Natural killer cell (primary cell): ENCODE results near the gene ZC3H7B. TPM values are rescaled to one million over a fixed set of nuclear protein-coding genes. Genes with fewer than 3 reads are reported as not detected.

Source experiments
- ATAC-seq, 3 donors: fragments of 150-1000 bp in 2 of 3; fragments of 200-7000 bp in 1 of 3; cut with Tn5 transposase; 1 replicate in 1 of 3; 2 replicates in 2 of 3; pipeline ENCODE4 v1.10.0; 2021; ENCODE audit warnings: mild to moderate bottlenecking in 2 of 3, moderate library complexity in 2 of 3
- DNase-seq, 2 donors: peaks; one replicate each; pipeline versions ENCODE4 v3.0.0 to v3.0.0-alpha.2; 2013 to 2021; ENCODE audit warnings: mixed read lengths in 1 of 2
- H3K27ac ChIP-seq: one replicate; pipeline ENCODE4 v1.5.1; 2013; ENCODE audit warnings: mild to moderate bottlenecking, low read length
- H3K27me3 ChIP-seq: one replicate; pipeline ENCODE4 v1.6.1; 2013; ENCODE audit warnings: low read length; ENCODE audit not compliant: control insufficient read depth, insufficient read depth
- H3K36me3 ChIP-seq: one replicate; pipeline ENCODE4 v1.6.1; 2013; ENCODE audit warnings: low read length; ENCODE audit not compliant: control insufficient read depth, insufficient read depth
- H3K4me1 ChIP-seq: one replicate; pipeline ENCODE4 v1.6.1; 2013; ENCODE audit warnings: low read length; ENCODE audit not compliant: control insufficient read depth, insufficient read depth
- H3K4me3 ChIP-seq: one replicate; pipeline ENCODE4 v1.5.1; 2013; ENCODE audit warnings: low read length
- H3K9me3 ChIP-seq: one replicate; pipeline ENCODE4 v1.6.1; 2013; ENCODE audit warnings: low read length; ENCODE audit not compliant: control insufficient read depth, insufficient read depth
- H3K27ac Mint-ChIP-seq, 2 donors: one replicate each; pipeline ENCODE4 v1.8.0; 2022; ENCODE audit warnings: mild to moderate bottlenecking in 2 of 2, mixed read lengths in 2 of 2, moderate library complexity in 1 of 2
- H3K27me3 Mint-ChIP-seq, 2 donors: one replicate each; pipeline ENCODE4 v1.8.0; 2022; ENCODE audit warnings: low read depth in 2 of 2, mixed read lengths in 2 of 2
- H3K36me3 Mint-ChIP-seq: one replicate; pipeline ENCODE4 v1.8.0; 2022; ENCODE audit warnings: mixed read lengths
- H3K4me1 Mint-ChIP-seq, 2 donors: one replicate each; pipeline ENCODE4 v1.8.0; 2022; ENCODE audit warnings: mixed read lengths in 2 of 2
- H3K4me3 Mint-ChIP-seq: one replicate; pipeline ENCODE4 v1.8.0; 2022; ENCODE audit warnings: mild to moderate bottlenecking, moderate library complexity, mixed read lengths
- H3K9me3 Mint-ChIP-seq, 2 donors: one replicate each; pipeline ENCODE4 v1.8.0; 2022; ENCODE audit warnings: mixed read lengths in 2 of 2
- WGBS: methylation state at CpG from one replicate; pipeline ENCODE4 v1.1.7; 2013; ENCODE audit warnings: missing lambda C conversion rate; ENCODE audit not compliant: insufficient coverage; 5-methylcytosine and 5-hydroxymethylcytosine counted together
- intact Hi-C: fragments of 100-400 bp; cut with micrococcal nuclease; formaldehyde crosslinking; loops from one replicate; pipeline ENCODE4 v1.14.2; 2022
- total RNA-seq, 4 donors: library from RNA; stranded (reverse); fragments of 120-200 nt in 1 of 4; gene quantifications; one replicate each; pipeline versions ENCODE4 v1.2.3 to v1.2.4, GENCODE V29; 2013 to 2022
- TF ChIP-seq, protein P1 (sequence below): fragments of 200-600 bp; IDR thresholded peaks from one replicate; pipeline ENCODE4 v1.8.0; 2022; ENCODE audit warnings: antibody characterized with exemption

The ZC3H7B gene
- total RNA-seq, 3 donors from 2014 or later (not counting 1 experiment from before 2014, with no cell fraction given): 33.9 to 40.3 (median 38.3) TPM

- intact Hi-C loops: no loop called here
- TF ChIP-seq, protein P1, sequence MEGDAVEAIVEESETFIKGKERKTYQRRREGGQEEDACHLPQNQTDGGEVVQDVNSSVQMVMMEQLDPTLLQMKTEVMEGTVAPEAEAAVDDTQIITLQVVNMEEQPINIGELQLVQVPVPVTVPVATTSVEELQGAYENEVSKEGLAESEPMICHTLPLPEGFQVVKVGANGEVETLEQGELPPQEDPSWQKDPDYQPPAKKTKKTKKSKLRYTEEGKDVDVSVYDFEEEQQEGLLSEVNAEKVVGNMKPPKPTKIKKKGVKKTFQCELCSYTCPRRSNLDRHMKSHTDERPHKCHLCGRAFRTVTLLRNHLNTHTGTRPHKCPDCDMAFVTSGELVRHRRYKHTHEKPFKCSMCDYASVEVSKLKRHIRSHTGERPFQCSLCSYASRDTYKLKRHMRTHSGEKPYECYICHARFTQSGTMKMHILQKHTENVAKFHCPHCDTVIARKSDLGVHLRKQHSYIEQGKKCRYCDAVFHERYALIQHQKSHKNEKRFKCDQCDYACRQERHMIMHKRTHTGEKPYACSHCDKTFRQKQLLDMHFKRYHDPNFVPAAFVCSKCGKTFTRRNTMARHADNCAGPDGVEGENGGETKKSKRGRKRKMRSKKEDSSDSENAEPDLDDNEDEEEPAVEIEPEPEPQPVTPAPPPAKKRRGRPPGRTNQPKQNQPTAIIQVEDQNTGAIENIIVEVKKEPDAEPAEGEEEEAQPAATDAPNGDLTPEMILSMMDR: no peak
- DNase-seq (no peak), ATAC-seq (no peak)
- H3K27ac ChIP-seq: no peak overlapping the region
- H3K4me3 ChIP-seq: no peak overlapping the region
- no peaks in the 10 kb centered on the region for H3K27me3 ChIP-seq
- Mint-ChIP-seq H3K4me3 (no peak overlapping the region), H3K27me3 (no peaks in the 10 kb centered on the region), H3K4me1 (no peaks in the 10 kb centered on the region), H3K27ac (no peak overlapping the region), H3K36me3 (no peaks in the 10 kb centered on the region), H3K9me3 (no peaks in the 10 kb centered on the region)
- no peaks in the 10 kb centered on the region for H3K4me1 ChIP-seq
- H3K9me3 ChIP-seq: no peaks in the 10 kb centered on the region
- H3K36me3 ChIP-seq: peaks cover 80% of the 10 kb centered on the region
- 98% methylated on average over 5 of the region's 5 CpGs for WGBS
These were observed 49.7 kb downstream of the ZC3H7B start for GRCh38 chr22:41351011-41351410.

- no peaks in the 10 kb centered on the region for H3K27me3 Mint-ChIP-seq
- H3K36me3 Mint-ChIP-seq: no peaks in the 10 kb centered on the region
- Histone ChIP-seq H3K9me3 (no peaks in the 10 kb centered on the region), H3K4me1 (no peaks in the 10 kb centered on the region), H3K27me3 (no peaks in the 10 kb centered on the region), H3K36me3 (peaks cover 84% of the 10 kb centered on the region), H3K4me3 (no peak overlapping the region), H3K27ac (no peak overlapping the region)
- TF ChIP-seq, protein P1: no peak
- intact Hi-C loops: no loop called here
- no peaks in the 10 kb centered on the region for H3K4me1 Mint-ChIP-seq
- WGBS: 96% methylated on average over 6 of the region's 6 CpGs
- no peak overlapping the region for H3K27ac Mint-ChIP-seq
- no peaks in the 10 kb centered on the region for H3K9me3 Mint-ChIP-seq
- ATAC-seq: no peak
- no peak overlapping the region for H3K4me3 Mint-ChIP-seq
- no peak for DNase-seq
These were observed 50.7 kb downstream of the ZC3H7B start for GRCh38 chr22:41352058-41352457.

DNA sequence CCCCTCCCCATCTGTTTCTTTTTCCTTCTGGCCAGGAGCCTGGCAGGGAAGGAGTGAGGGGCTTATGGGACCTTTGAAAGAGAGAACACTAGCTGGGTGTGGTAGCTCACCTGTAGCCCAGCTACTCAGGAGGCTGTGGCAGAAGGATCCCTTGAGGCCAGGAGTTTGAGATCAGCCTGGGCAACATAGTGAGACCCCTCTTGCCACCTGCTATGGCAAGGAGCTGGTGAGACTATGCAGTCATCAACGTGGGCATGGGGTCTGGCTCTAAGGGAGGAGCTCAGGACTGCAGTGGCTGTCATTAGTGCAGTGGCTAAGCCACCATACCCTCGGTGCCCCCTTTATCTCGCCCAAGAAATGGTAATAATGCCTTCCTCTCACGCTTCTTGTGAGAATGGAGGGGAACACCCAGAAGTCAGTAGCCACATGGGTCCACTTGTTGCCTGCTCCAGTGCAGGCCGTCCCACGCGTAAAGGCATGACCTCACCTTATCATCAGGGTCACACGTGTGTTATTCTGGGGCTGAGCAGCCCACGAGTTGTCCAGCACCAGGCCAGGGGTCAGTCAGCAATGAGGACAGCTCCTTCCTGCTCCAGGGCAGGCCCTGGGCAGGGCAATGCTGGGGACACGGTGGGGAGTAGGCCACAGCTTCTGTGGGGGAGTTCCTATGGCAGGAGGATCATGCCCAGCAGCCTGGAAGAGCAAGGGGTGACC, 52.7 kb downstream of the ZC3H7B start:
- intact Hi-C loops: no loop called here
- H3K4me1 Mint-ChIP-seq: no peaks in the 10 kb centered on the region
- no peaks in the 10 kb centered on the region for H3K27me3 Mint-ChIP-seq
- H3K4me3 Mint-ChIP-seq: no peak overlapping the region
- no peaks in the 10 kb centered on the region for H3K4me1 ChIP-seq
- TF ChIP-seq, protein P1: no peak
- no peak for ATAC-seq
- H3K9me3 Mint-ChIP-seq: no peaks in the 10 kb centered on the region
- no peaks in the 10 kb centered on the region for H3K36me3 Mint-ChIP-seq
- H3K36me3 ChIP-seq: peaks cover 71% of the 10 kb centered on the region
- DNase-seq: no peak
- H3K27ac ChIP-seq: no peak overlapping the region
- H3K27ac Mint-ChIP-seq: peak overlapping the region in 1 of 2 donors; percentile 64
- no peaks in the 10 kb centered on the region for H3K27me3 ChIP-seq
- no peaks in the 10 kb centered on the region for H3K9me3 ChIP-seq
- WGBS: 92% methylated on average over 10 of the region's 10 CpGs
- H3K4me3 ChIP-seq: no peak overlapping the region

DNA sequence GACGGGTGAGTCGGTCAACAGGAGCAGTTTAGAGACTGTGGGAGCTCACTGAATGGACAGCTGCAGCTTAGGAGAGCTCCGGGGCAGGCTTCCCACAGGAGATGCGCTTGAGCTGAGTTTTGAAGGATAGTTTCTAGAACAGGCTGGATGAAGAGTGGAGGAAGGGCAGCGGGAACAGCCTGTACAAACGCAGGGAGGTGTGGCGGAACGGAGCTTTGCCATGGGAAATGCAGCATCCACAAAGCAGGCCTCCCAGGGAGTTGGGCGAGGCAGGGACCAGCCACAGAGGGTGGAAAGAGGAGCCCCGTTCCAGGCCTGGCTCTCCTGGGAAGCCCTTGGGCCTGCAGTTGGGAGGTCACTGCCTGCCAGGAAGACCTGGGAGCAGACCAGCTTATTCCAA, 53.7 kb downstream of the ZC3H7B start:
- Mint-ChIP-seq H3K9me3 (no peaks in the 10 kb centered on the region), H3K4me3 (no peak overlapping the region), H3K27me3 (no peaks in the 10 kb centered on the region), H3K4me1 (no peaks in the 10 kb centered on the region), H3K36me3 (no peaks in the 10 kb centered on the region), H3K27ac (no peak overlapping the region)
- H3K36me3 ChIP-seq: peaks cover 62% of the 10 kb centered on the region
- H3K4me1 ChIP-seq: no peaks in the 10 kb centered on the region
- TF ChIP-seq, protein P1: no peak
- no peaks in the 10 kb centered on the region for H3K9me3 ChIP-seq
- no peak overlapping the region for H3K4me3 ChIP-seq
- no peaks in the 10 kb centered on the region for H3K27me3 ChIP-seq
- ATAC-seq: no peak
- intact Hi-C loops: no loop called here
- no peak for DNase-seq
- H3K27ac ChIP-seq: no peak overlapping the region
- WGBS: 98% methylated on average over 10 of the region's 10 CpGs
